CD4-positive, alpha-beta T cell treated with Interleukin-2 at 100 ng/mL for 4 hours (primary cell): ENCODE data around the gene ZNG1B.
"Not testable (repeated sequence)": the region's sequence is repeated elsewhere in the genome, so short reads cannot be mapped to it uniquely, and the experiment has no call there.

Experiments used
- DNase-seq: peaks from one replicate; pipeline ENCODE4 v3.0.0-alpha.2; 2020; ENCODE audit warnings: low spot score

The ZNG1B gene

DNA sequence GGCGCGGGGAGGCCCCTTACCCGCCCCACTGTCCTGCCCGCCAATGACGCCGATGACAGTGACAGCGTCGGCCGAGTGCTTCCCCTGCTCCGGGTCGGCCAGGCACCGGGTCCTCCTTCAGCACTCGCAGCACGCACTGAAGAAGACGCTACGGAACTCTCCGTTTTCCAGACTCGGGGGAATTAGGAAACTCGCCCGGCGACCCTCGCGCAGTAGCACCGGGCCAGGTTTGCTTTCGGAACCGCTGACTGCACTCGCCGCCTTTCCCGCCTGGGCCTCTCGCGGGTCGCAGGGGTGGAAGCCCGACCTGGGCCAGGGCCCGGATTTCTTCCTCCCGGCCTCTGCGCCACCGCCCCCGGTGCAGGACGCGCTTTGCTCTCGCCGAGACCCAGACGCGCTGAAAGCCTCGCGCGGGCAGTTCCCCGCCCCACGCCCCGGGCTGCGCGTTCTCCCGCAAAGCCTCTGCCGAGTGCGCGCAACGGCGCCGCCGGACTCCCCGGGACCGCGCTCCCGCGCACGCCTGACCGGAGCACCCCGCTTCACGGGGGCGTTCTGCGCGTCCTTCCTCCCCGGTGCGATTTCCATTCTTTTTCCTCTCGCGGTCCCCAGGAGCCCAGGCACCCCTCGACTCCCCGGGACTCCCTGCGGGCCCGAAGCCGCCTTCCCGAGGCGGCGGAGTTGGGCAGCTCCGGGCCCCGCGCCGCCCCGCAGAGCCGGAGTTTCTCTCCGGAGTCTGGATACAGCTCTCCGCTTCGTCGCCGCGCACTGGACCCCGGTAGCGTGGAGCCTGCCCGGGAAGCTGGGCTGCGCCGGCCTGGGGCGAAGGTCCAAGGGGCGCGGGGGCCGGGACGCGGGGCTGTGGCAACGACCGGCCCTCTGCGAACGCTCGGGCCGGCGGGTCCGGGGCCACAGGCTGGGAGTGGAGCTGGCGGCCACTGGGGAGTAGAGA is 65.9 kb downstream of the ZNG1B start:
- peak; percentile 14 for DNase-seq

DNA sequence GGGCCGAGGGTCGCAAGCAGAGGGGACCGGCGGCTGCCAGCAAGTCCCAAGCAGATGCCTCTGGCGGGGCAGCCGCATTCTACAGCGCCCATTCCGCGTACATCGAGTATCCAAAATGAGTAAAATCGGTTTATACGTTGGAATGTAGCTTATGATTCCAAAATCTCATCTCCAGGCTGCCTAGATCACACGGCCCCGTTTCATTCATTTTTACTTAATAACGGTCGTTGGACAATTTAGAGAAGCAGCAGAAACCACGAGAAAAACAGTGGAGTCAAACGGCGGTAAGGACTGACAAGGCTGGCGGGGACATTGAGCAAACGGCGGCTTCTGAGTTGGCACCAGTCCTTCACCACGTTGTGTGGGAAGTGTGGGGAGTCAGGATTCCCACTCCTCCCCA is 66.6 kb downstream of the ZNG1B start:
- not testable (repeated sequence) for DNase-seq

DNA sequence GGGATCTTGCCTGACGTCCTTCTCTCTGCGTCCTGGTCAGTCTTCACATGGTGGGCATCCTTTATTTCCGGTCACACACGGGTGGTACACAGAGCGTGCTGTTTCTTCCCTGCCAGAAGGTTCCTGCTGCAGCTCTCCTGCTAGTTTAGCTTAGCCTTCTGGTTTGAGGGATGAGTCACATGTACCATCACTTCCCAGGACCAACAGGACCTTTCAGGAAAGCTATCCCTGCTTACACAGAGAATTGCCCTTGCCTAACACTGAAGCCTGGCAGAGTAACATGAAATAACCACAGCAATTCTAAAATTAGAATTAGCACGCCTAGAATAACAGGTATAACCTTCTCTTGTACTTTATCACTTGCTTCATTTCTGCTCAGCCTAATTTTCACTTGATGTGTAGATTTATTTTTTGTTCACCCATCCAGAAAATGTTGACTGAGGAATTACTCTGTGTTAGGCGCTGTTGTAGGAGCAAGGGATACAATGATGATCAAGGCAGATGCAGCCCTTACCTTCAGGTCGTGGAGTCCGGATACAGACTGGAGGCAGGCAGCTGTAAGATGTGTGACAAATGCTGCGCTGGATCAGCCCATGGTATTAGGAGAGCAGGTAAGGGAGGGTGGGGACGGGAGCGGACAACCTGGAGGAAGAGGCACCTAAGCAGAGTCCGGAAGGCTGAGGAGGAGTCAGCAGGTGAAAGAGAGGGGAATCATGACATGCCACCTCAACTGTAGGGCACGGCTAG is 70.1 kb downstream of the ZNG1B start:
- DNase-seq = not testable (repeated sequence)

DNA sequence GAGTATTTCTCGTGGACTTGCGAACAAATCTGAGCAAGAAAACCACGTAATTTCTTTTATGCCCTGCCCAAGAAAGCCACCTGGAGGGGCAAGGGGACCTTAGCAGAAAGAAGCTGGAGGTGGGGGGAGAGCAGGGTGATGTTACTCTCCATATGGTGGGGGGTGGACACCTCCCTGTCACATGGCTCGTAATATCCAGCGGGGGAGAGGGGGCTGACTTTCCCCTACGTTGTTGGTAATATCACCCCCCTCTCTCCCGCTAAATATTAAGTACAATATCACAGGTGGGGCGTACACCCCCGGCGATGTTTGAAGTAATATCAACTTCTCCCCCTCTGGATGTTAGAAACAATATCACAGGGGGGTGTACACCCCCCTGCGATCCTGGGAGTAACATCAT is 70.7 kb downstream of the ZNG1B start:
- not testable (repeated sequence) for DNase-seq

DNA sequence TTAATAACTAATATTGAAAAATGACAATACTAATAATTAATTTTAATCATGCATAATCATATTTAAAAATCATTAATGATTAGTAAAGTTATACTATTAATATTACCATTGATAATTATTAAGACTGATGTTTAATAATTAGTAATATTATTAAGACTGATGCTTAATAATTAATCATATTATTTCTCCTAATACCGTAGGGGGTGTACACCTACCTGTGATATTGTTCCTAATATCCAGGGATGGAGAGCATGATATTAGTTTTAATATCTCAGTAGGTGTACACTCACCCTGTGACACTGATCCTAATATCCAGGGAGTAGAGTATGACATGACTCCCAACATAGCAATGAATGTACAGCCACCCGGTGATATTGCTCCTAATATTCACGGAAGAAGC is 73.4 kb downstream of the ZNG1B start:
- DNase-seq = not testable (repeated sequence)

DNA sequence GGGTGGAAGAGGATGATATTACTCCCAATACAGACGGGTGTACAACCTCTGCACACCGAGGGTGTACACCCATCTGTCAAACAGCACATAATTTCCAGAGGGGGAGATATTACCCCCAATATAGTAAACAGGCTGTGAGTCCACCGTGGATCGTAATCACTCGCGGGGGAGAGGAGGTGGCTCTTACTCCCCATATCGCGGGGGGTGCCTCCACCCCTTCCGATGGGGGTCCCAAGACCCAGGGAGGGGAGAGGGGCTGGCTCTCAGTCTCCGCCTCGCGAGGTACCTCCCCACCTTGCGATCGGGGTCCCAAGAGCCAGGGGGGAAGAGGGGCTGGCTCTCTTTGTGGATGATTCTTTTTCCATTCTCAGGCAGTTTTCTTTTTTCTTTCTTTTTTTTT is 74.4 kb downstream of the ZNG1B start:
- DNase-seq = not testable (repeated sequence)

DNA sequence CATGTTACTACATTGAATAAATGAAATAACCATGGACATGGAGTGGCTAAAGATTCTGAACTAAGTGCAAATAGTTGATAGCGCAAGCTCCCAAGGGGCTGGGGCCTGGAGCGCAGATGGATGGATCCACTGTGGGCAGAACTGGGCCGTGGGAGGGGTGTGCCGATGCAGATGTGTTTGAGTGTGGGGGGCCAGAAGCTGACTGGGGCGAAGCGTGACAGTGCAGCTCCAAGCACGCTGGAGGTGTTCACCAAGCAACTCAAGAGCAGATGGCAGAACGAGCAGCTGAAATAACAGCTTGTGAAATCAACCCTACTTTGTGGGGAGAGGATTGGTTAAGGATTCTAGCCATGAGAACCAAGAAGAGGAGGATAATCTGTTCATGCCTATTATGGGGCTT is 78.0 kb downstream of the ZNG1B start:
- not testable (repeated sequence) for DNase-seq

DNA sequence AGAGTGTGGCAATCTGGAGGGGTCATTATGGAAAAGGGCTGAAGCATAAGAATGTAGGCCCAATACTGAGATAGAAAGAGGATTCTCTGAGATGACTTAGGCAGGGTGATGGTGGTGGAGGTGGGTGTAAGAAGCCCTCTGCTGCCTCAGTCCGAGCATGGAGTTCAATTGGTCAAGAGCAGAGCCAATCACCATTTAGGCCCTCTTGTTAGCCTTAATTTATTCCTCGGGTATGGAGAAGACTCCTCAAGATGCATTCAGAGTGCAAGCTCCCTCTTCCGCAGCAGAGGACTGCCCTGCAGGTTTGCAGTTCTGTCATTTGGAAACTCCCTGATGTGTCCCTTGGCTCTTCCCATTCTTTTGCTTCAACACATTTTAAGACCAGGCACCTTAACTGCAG is 78.5 kb downstream of the ZNG1B start:
- DNase-seq = not testable (repeated sequence)

DNA sequence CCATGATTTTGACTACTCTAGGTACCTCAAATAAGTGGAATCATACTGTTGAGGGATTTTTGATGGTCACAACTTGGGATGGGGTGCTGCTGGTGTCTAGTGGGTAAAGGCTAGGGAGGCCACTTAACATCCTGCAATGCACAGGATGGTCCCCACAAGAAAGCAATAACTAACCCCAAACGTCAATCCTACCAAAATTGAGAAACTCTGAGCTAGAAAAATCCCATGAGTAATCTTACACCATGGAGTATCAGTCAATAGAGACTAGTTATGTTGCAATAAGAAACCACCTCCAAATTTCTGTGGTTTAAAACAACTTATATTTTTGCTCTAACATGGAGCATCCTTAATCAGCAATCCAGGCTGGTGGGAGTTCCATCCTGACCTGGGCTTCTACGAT is 79.5 kb downstream of the ZNG1B start:
- DNase-seq = not testable (repeated sequence)

DNA sequence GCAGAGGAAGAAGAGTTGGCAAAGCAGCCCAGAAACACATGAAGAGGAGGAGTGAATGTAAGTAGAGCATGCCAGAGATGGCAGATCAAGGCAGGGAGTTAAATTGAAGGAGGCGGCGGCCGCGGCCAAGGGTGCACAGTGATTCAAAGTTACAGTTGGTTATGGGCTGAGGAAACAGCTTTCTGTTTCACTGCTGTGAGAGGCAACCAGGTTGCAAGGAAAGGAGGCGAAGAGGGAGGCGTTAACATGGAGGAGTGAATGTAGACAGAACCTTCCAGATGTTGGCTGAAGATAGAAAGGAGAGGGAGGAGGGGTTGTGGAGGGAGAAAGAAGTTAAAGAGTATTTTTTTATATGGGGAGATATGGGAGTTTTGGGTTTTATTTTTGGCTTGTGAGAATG is 83.3 kb downstream of the ZNG1B start:
- DNase-seq = not testable (repeated sequence)

DNA sequence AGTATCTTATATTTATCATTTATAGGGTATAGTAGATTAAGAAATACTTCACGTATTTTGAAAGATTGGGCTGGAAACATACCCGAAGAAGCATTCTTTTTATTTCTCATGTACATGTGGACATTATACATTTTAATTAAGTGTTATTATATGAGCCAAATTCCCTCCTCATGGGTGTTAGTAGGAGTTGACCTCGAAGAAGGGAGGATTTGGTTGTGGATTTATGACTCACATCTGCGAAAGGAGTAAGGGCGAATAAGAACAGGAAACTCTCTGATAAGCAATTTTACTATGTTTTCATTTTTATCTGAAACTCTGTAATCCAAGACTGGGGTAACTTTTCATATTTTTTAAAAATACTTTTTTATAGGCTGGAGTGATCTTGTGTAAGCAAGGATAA is 84.0 kb downstream of the ZNG1B start:
- DNase-seq = not testable (repeated sequence)

DNA sequence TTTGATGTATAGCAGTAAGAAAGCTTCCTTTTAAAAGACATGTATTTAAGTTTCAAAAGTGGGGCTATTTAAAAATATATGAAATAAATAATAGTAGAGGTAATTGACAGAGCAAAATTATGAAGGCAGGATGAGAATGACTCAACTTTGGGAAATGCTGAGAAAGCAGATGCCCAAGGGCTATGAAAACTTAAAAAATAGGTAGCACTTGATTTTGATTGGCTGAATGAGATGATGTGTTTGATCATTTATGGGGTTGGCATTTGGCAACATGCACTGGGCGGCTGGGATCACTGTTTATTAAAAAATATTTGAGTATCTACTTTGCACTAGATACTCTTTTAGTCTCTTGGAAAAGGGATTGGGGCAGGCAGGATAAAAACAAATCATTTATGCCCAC is 87.5 kb downstream of the ZNG1B start:
- not testable (repeated sequence) for DNase-seq

DNA sequence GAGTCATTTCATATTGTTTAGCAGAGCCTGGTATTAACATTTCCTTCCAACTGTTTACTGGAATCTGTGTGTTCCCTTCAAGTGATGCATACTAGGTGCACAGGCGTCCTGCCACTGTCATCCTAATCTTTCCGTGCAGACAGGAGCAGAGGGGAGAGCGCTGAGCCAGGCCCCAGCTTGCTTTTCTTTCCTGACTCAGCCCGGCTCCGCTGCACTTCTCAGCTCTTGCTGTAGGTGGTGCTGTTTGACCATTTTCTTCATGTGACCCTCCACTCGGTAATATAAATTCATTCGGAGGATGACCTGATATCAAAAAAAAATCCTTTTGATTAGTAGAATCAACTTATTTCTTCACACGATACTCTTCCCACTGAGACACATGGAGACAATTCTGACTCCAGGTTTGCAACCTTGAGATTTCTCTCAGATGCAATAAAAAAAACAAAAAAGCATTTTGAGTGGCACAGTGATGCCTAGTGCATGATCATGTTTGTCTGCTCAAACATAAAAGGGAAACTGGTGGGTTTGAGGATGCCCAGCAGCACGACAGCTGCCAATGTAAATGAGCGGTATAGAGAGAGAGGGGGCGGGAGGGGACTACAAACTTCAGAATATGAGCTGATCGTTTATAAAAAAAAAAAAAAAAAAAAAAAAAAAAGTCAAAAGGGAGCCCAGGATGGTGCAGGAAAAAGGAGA is 90.0 kb downstream of the ZNG1B start:
- not testable (repeated sequence) for DNase-seq

DNA sequence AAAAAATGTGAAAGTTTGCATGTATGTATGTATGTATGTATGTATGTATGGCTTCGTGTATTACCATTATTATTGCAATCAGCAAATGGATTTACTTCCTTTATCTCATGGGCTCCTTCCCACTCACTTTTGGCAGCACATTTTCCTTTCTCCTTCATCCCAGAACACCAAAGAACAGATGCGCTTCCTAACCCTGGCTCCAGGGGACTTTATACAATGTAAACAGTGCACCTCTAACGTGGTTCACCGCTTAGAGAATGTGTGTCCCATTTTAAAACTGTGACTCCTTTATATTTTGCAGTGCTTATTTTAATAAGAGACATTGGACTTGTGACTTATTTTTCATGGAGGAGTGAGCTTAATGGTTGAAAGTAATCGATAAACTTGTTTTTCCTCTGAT is 90.6 kb downstream of the ZNG1B start:
- DNase-seq = not testable (repeated sequence)

DNA sequence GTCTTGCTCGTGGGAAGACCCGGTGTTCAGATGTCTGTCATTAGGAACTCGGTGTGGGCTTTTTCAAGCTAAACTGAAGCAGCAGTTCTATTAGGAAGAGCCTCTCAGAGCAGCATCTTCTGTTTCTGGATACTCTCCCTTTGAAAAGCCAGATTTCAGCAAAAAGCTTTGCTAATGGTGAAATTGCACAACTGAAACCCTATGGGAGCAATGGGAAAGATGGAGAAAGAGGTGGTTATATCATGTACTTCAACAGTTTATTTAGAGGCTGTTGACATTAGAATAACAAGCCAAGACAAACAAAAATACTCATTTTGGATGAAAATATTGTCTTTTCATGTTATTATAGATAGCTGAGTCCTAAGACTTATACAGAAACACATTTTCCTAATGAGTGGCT is 91.4 kb downstream of the ZNG1B start:
- DNase-seq = not testable (repeated sequence)

DNA sequence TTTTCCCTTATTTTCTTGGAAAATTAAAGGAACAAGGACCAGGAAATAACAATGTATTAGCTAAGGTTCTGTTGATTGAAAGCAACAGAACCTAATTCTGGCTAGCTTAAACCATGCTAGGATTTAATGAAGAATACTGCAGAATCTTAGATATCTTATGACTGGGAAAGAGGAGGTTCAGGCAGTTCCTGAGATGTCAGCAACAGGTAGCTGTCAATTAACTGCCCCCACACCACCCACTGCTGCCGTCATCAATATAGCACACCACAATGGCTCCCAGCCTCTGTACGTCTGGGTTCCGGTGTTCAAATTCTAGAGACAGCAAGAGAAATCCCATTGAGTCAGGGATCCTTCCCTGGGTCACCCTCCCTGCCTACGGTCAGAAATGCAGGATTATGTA is 95.5 kb downstream of the ZNG1B start:
- not testable (repeated sequence) for DNase-seq

DNA sequence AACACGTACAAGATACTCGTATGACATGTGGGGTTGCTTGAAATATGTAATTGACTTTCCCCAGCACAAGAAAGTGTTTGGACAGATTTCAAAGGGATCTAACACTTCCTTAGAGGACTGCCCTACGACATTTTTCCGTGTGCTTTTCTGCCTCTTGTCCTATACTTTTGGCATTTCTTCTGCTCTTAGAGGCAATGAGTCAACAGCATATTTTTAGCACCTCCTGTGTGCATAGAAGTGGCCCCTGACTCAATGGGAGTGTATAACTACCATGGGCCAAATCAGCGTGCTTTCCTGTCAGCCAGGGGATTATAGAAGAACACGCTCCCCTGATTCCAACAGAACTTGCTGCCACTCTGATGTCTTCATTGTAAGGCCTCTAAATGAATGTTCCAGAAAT is 99.1 kb downstream of the ZNG1B start:
- not testable (repeated sequence) for DNase-seq

DNA sequence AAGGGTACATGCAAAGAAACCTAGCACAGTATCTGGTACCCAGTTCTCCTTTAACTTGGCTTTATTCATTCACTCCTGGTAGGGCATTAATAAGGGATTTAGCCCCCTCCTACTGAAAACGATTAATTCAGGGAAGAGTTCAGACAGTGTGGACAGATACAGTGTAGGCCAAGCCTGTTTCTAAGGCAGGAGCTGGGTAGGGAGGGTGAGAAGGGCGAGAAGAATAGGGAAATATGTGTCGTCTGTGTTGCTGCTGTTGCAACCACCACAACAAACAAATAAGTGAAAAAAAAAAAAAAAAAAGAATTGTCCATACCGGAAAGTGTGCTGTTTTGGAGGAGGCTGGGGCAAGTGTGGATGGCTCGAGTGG is 103.3 kb downstream of the ZNG1B start:
- DNase-seq = not testable (repeated sequence)

DNA sequence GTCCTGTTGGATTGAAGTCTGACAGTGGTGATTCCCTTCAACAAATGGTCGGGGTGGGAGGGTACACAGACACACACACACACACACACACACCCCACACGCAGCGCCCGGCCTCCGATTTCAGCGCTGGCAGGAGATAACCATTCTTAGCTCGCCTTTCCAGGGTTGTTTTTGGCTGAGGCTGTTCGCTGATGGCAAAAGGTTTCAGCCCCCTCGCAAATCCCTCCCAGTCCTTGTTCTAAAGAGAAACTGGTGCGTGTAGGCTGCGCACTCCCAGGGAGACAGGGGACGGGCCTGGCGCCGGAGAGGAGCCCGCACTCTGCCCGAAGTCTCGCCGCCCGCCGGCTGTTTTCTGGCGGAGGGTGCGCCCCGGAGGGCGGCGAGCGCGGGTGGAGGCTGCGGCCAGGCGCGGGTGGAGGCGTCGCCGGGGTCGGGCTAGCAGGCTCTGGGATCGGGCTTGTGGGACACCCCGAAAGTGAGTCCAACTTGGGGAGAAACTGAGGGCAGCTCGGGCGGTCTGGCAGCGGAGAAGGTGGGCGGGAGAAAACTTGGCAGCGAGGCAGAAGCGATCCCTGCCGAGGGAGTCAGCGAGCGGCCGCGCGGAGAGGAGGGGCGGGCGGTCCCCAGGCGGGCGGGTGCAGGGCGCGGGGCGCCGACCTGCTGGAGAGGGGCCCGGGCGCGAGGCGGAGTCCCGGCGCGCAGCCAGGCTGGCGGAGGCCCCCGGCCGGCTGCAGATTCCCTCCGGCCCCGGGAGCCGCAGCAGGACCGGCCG is 103.9 kb downstream of the ZNG1B start:
- DNase-seq = not testable (repeated sequence)

DNA sequence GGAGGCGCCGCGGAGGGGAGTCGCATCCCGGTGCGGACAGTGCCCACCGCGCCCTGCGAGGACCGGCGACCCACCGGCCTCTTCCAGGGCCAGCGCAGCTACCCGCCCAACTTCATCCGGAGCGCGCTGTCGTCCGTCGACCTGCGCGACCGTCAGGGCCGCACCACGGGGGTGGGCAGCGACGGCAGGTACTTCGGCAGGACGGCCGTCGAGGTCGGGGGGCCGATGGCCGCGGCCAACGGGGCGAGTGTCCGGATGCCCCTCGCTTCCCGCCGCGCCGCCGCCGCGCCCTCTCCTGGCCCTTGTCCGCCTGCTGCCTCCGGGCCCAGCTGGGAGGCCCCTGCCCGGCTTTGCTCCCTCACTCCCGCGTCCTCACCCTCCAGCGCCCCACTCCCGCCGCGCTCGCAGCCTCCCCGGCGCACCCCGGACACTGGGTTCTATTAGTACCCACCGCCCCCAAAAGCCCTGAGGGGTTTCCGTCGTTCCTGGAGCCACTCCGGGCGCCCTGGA is 104.5 kb downstream of the ZNG1B start:
- DNase-seq = not testable (repeated sequence)

DNA sequence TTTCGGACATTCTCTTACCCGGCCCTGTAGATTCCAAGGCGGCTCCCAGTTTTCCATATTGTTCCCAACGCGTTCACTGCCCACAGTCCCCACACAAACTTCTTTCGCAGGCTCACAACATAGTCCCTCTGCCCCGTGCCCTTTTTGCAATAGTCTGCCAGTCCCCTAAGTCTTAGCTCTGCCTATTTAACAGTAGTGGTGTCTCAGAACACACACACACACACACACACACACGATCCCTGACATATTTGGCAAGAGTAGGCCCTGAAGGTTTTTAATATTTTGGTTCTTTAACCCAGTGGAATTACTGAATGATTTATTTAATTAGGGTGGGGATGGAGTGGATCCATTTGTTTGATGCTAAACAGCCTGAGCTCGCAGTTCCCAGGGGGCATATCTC is 105.0 kb downstream of the ZNG1B start:
- DNase-seq = not testable (repeated sequence)
